Kidney epithelial cell (primary cell): Measurements from ENCODE around the gene CCNB1IP1. TPM values are rescaled to one million over a fixed set of nuclear protein-coding genes. Genes with fewer than 3 reads are reported as not detected.
"Not testable (repeated sequence)": the region's sequence is repeated elsewhere in the genome, so short reads cannot be mapped to it uniquely, and the experiment has no call there.

Source experiments
- DNase-seq: peaks from one replicate; pipeline ENCODE4 v3.0.0-alpha.2; 2010; ENCODE audit warnings: low read depth
- H3K27me3 ChIP-seq: 2 replicates; pipeline ENCODE4 v1.6.0; 2011; ENCODE audit warnings: low read length; ENCODE audit not compliant: control insufficient read depth, insufficient read depth
- H3K36me3 ChIP-seq: 2 replicates; pipeline ENCODE4 v1.5.1; 2011; ENCODE audit warnings: low read length; ENCODE audit not compliant: control insufficient read depth, insufficient read depth
- H3K4me3 ChIP-seq: 2 replicates; pipeline ENCODE4 v1.5.1; 2011; ENCODE audit warnings: low read depth, mild to moderate bottlenecking, control low read depth, low read length
- CTCF ChIP-seq: IDR thresholded peaks from 2 replicates; pipeline ENCODE4 v1.5.1; 2011; ENCODE audit warnings: mild to moderate bottlenecking, moderate library complexity, low read length, control low read depth, inconsistent platforms; ENCODE audit not compliant: insufficient read depth, poor library complexity, severe bottlenecking
- total RNA-seq: library from RNA; depleted of rRNA; stranded (reverse); fragments of >200 nt; gene quantifications from 2 replicates; pipeline ENCODE4 v1.2.3, GENCODE V29; 2015

CCNB1IP1 gene
- total RNA-seq, 1 donor from 2014 or later: 236 TPM

- Histone ChIP-seq H3K4me3 (peak within 1 kb of the TSS; percentile 87), H3K36me3 (no peaks in the 10 kb centered on the region), H3K27me3 (no peaks in the 10 kb centered on the region)
- DNase-seq: peak; percentile 97
- no peak for TF ChIP-seq CTCF
Measured at GRCh38 chr14:20343092-20343861, 10.2 kb upstream of the CCNB1IP1 start, which contains the start of gene PARP2. Gene PARP2 (plus strand): TSS chr14:20343635. CDS start chr14:20343642, 7 bp downstream.

- DNase-seq: no peak
- H3K27me3 ChIP-seq: no peaks in the 10 kb centered on the region
- H3K4me3 ChIP-seq: no peak overlapping the region
- no peak for TF ChIP-seq CTCF
- no peaks in the 10 kb centered on the region for H3K36me3 ChIP-seq
Measured at GRCh38 chr14:20341646-20342045, 8.6 kb upstream of the CCNB1IP1 start.

DNA sequence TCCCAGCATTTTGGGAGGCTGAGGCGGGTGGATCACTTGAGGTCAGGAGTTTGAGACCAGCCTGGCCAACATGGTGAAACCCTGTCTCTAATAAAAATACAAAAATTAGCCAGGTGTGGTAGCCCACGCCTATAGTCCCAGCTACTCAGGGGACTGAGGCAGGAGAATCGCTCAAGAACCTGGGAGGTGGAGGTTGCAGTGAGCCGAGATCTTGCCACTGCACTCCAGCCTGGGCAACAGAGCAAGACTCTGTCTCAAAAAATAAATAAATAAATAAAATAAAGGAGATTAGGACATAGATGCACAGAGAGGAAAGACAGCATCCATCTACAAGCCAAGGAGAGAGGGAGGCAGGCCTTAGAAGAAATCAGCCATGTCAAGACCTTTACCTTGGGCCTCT lies 8.0 kb upstream of the CCNB1IP1 start:
- H3K4me3 ChIP-seq, DNase-seq, H3K36me3 ChIP-seq, H3K27me3 ChIP-seq: not testable (repeated sequence)

DNA sequence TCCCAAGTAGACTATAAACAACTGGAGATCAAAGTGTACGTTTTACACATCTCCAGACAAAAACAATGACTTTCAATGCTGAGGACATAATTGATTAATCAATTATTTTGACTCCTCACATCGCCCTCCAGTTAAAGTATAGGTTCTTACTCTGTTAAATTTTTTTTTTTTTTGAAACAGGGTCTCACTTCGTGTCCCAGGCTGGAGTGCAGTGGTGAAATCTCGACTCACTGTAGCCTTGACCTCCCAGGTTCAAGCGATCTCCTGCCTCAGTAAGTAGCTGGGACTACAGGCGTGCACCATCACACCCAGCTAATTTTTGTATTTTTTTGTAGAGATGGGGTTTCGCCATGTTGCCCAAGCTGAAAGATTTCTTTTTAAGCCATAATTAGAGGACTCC lies 938 bp upstream of the CCNB1IP1 start:
- DNase-seq: no peak

GRCh38 chr14:20333494-20333841 lies 389 bp upstream of the CCNB1IP1 start:
- no peak for DNase-seq

More for the DNA sequence above, 938 bp upstream of the CCNB1IP1 start:
- no peak for TF ChIP-seq CTCF
- H3K4me3 ChIP-seq: no peak overlapping the region
- no peaks in the 10 kb centered on the region for H3K27me3 ChIP-seq
- H3K36me3 ChIP-seq: no peaks in the 10 kb centered on the region

DNA sequence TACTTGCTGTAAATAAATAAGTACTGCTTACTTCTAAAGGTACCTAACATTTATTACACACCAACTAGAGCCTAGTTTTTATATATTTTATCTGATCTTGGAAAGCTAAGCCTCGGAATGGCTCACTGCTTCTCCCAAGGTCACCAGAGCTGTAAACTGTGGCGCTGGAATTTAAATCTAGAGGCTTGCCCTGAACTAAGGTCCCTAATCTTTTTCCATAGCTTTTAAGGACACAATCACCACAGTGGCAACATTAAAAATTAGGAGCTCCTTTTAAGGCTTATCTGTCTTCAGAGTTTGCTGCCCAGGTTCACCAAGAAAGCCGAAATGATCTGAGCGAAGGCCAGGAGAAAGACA lies 670 bp downstream of the CCNB1IP1 start:
- Histone ChIP-seq H3K27me3 (no peaks in the 10 kb centered on the region), H3K36me3 (no peaks in the 10 kb centered on the region), H3K4me3 (peak overlapping the region; percentile 74)
- TF ChIP-seq CTCF: no peak
- no peak for DNase-seq

More at GRCh38 chr14:20333494-20333841, 389 bp upstream of the CCNB1IP1 start:
- Histone ChIP-seq H3K4me3 (peak overlapping the region; percentile 74), H3K27me3 (no peaks in the 10 kb centered on the region), H3K36me3 (no peaks in the 10 kb centered on the region)
- TF ChIP-seq CTCF: no peak
